Heart left ventricle (tissue), 16 donors: ENCODE results near the gene PIGN. TPM values are rescaled to one million over a fixed set of nuclear protein-coding genes. Genes with fewer than 3 reads are reported as not detected.

Experiments
- ATAC-seq, 4 donors: fragments of 200-7000 bp; cut with Tn5 transposase; one replicate each; pipeline ENCODE4 v1.9.1; 2020 to 2022; ENCODE audit warnings: moderate library complexity in 4 of 4, mild to moderate bottlenecking in 3 of 4, moderate number of reproducible peaks in 1 of 4
- DNase-seq, 5 donors: peaks; one replicate each; pipeline ENCODE4 v3.0.0-alpha.2; 2020
- H3K27ac ChIP-seq, 12 donors: fragments of 200-600 bp; sonication (generic) in 4 of 12; one replicate each; pipeline versions ENCODE4 v1.5.0 to v1.8.0; 2016 to 2022; ENCODE audit warnings: mild to moderate bottlenecking in 2 of 12
- H3K27me3 ChIP-seq, 9 donors: fragments of 200-600 bp; sonication (generic) in 2 of 9; one replicate each; pipeline versions ENCODE4 v1.5.1 to v1.8.0; 2016 to 2022; ENCODE audit warnings: mild to moderate bottlenecking in 3 of 9
- H3K36me3 ChIP-seq, 9 donors: fragments of 200-600 bp; sonication (generic) in 2 of 9; one replicate each; pipeline versions ENCODE4 v1.5.0 to v1.8.0; 2018 to 2022; ENCODE audit warnings: mild to moderate bottlenecking in 2 of 9
- H3K4me1 ChIP-seq, 12 donors: fragments of 200-600 bp; sonication (generic) in 4 of 12; one replicate each; pipeline versions ENCODE4 v1.5.0 to v1.8.0; 2016 to 2022; ENCODE audit warnings: mild to moderate bottlenecking in 3 of 12
- H3K4me3 ChIP-seq, 12 donors: fragments of 200-600 bp; sonication (generic) in 4 of 12; one replicate each; pipeline versions ENCODE4 v1.5.0 to v1.8.0; 2017 to 2022; ENCODE audit warnings: mild to moderate bottlenecking in 9 of 12, moderate library complexity in 4 of 12
- H3K9me3 ChIP-seq, 12 donors: fragments of 200-600 bp; sonication (generic) in 4 of 12; one replicate each; pipeline versions ENCODE4 v1.5.0 to v1.8.0; 2016 to 2022; ENCODE audit warnings: mild to moderate bottlenecking in 1 of 12
- CTCF ChIP-seq, 12 donors: fragments of 200-600 bp; sonication (generic) in 4 of 12; IDR thresholded peaks; one replicate each; pipeline versions ENCODE4 v1.5.0 to v1.8.0; 2018 to 2022; ENCODE audit warnings: antibody characterized with exemption in 12 of 12, mild to moderate bottlenecking in 5 of 12
- POLR2A ChIP-seq, 2 donors: fragments of 450-650 bp; IDR thresholded peaks; one replicate each; pipeline ENCODE4 v1.6.1; 2017; ENCODE audit warnings: antibody characterized with exemption in 2 of 2, mild to moderate bottlenecking in 2 of 2, moderate library complexity in 2 of 2
- WGBS, 4 donors: extraction: QIAGEN DNeasy Blood & Tissue Kit in 2 of 4; methylation state at CpG; one replicate each; pipeline versions ENCODE4 v1.1.5 to v1.1.7; 2013 to 2018; 5-methylcytosine and 5-hydroxymethylcytosine counted together
- intact Hi-C, 10 donors: fragments of 100-400 bp; cut with DNase I; formaldehyde crosslinking; loops; one replicate each; pipeline versions ENCODE4 v1.11.1 to v1.14.2; 2022
- polyA plus RNA-seq, 2 donors: library from polyadenylated mRNA; stranded (reverse); fragments of 200-250 nt; gene quantifications; one replicate each; pipeline ENCODE4 v1.2.3, GENCODE V29; 2013
- total RNA-seq, 9 donors: library from RNA; depleted of rRNA in 2 of 9; stranded (reverse); fragments of >200 nt in 2 of 9; fragmentation: NEBNext Ultra II Directional in 3 of 9; extraction: Animal tissue kit (Norgen Biotek cat#: 25700) in 3 of 9; gene quantifications; one replicate each; pipeline versions ENCODE4 v1.1.0 to v1.2.4, GENCODE V29; 2016 to 2023
- donor health status: ischemic (EF 13 %, LVEDD 7.1; RV severe dilation, severe dysfunction).
- donor health status: healthy with polysubstance abuse.
- donor health status: DM: no; HTN: yes; CAD: no.
- donor health status: DM: no; HTN: no; CAD: no.
- donor health status: ischemic (EF 25% LVEDD 6.9; RV normal size, moderate dysfunction).
- donor health status: ischemic (EF 25% LVEDD 5.7; RV mildly dilated, moderate dysfunction).
- donor health status: healthy.
- donor health status: DM: yes; HTN: yes; CAD: no.
- donor health status: ischemic (EF 35%, LVEDD 5.7; RV mildly dilated, moderate dysfunction).
- donor health status: nonischemic (EF 11% LVEDD 7.7; RV severe dilation, severe dysfunction).
- donor health status: DM: yes; HTN: yes; CAD: no.
- donor health status: PGD.
- donor health status: ischemic (EF 29% LVEDD 5.4; RV normal size, mild dysfunction).
- donor health status: nonischemic (EF 23%, LVEDD 6.1; RV moderate dilation, normal function).

The PIGN gene
- total and polyA plus RNA-seq, 11 donors: 4.3 to 29.6 (median 20.7) TPM

GRCh38 chr18:62164855-62165487 is 21.9 kb downstream of the PIGN start:
- H3K4me1 ChIP-seq: no peaks in the 10 kb centered on the region
- no peak overlapping the region for H3K27ac ChIP-seq
- intact Hi-C loops: no loop called here
- no peak overlapping the region for H3K4me3 ChIP-seq
- no peaks in the 10 kb centered on the region for H3K27me3 ChIP-seq
- no peak for TF ChIP-seq POLR2A (IDR thresholded peaks at IDR 0.05)
- H3K36me3 ChIP-seq: peaks cover 0 to 12% (median 8%) of the 10 kb centered on the region in 9 donors
- H3K9me3 ChIP-seq: peaks cover 0 to 4% (median 0%) of the 10 kb centered on the region in 12 donors
- WGBS, 4 donors: 68 to 79% (median 71%) methylated on average over 5 of the region's 5 CpGs
- DNase-seq: no peak
- ATAC-seq: no peak

- intact Hi-C loops: no loop called here
- Histone ChIP-seq H3K9me3 (peaks cover 0 to 4% (median 0%) of the 10 kb centered on the region in 12 donors), H3K36me3 (peaks cover 0 to 18% (median 8%) of the 10 kb centered on the region in 9 donors), H3K27ac (no peak overlapping the region), H3K27me3 (no peaks in the 10 kb centered on the region), H3K4me3 (no peak overlapping the region), H3K4me1 (no peaks in the 10 kb centered on the region)
- DNase-seq: no peak
- ATAC-seq: no peak
- TF ChIP-seq POLR2A (IDR thresholded peaks at IDR 0.05) (no peak), CTCF (IDR thresholded peaks at IDR 0.05) (no peak)
- WGBS, 4 donors: 86 to 92% (median 91%) methylated on average over 7 of the region's 7 CpGs
Observed at GRCh38 chr18:62164310-62164709, 22.5 kb downstream of the PIGN start.

GRCh38 chr18:62157843-62158242 is 29.0 kb downstream of the PIGN start:
- ATAC-seq (no peak), DNase-seq (no peak)
- intact Hi-C loops: no loop called here
- TF ChIP-seq CTCF (IDR thresholded peaks at IDR 0.05) (no peak), POLR2A (IDR thresholded peaks at IDR 0.05) (no peak)
- H3K4me3 ChIP-seq: no peak overlapping the region
- peaks cover 0 to 80% (median 36%) of the 10 kb centered on the region in 9 donors for H3K36me3 ChIP-seq
- H3K27me3 ChIP-seq: no peaks in the 10 kb centered on the region
- no peaks in the 10 kb centered on the region for H3K4me1 ChIP-seq
- H3K27ac ChIP-seq: no peak overlapping the region
- H3K9me3 ChIP-seq: no peaks in the 10 kb centered on the region
- WGBS, 4 donors: 85 to 94% (median 92%) methylated on average over 1 of the region's 1 CpG

DNA sequence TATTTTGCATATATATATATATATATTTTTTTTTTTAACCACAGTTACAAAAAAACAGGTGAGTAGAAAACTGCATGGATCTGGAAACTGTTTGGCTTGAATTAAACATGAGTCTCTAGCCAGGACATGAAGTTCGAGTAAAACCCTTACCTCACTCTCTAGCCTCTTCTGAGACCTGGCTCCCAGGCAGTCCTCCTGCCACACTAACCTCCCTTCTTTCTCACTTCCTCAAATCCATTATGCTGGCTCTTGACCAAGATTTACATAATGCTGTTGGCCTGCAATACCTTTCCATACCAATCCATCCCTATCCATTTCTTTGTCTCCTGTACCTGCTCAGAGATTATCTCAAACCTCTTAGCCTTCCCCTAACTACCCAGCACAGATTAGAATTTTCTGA is 34.0 kb downstream of the PIGN start:
- DNase-seq (no peak), ATAC-seq (no peak)
- 67 to 86% (median 84%) methylated on average over 1 of the region's 1 CpG for WGBS, 4 donors
- TF ChIP-seq POLR2A (IDR thresholded peaks at IDR 0.05) (no peak), CTCF (IDR thresholded peaks at IDR 0.05) (no peak)
- H3K27ac ChIP-seq: no peak overlapping the region
- H3K9me3 ChIP-seq: no peaks in the 10 kb centered on the region
- no peaks in the 10 kb centered on the region for H3K4me1 ChIP-seq
- H3K36me3 ChIP-seq: peaks cover 0 to 48% (median 24%) of the 10 kb centered on the region in 9 donors
- no peak overlapping the region for H3K4me3 ChIP-seq
- H3K27me3 ChIP-seq: no peaks in the 10 kb centered on the region
- intact Hi-C loops: no loop called here
